NCI-H82 (cell line): Measurements from ENCODE around the gene SLC24A4.

Experiments used
- DNase-seq: peaks from one replicate; lab custom pipeline; 2025; lab: John Stamatoyannopoulos, UW

SLC24A4 gene

DNA sequence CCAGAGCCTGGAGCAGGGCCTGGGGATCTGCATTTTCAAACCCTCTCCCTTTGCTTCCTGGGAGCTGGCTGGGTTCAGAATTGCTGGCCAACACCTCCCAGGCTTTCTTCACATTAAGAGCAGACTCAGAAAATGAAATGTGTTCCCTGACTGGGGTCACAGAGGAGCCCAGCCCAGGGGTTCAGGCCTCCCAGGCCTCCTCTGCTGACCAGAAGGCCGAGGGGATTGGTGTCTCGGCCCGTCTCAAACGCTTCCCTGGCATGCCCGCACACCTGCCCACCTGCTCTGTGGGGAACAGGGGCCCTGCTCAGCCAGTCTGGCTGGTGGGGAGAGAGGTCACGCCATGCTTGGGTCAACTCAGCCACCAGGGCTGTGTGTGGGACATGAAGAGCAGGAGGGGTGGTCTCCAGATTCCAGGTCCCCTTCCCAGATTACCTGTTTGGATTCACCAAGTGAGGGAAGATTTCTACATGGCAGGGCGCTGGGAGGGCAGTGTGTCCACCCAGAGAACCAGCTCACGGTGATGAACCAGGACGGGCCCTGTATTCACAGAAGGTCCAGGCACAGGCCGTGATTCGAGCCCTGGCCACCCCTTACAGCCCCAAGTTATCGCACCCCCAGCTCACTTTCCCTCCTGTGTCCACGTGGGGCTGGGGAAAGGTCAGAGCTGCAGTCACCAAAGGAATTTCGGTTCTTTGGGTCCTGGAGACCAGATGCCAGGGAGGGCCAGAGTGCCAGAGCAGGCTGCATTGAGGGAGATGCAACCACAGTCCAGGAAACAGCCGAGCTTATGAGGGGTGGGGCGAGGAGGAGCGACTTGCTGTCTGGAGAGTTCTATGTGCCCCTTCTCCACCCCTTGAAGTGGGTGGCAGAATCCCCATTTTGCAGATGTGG lies 135.4 kb downstream of the SLC24A4 start:
- no peak for DNase-seq

DNA sequence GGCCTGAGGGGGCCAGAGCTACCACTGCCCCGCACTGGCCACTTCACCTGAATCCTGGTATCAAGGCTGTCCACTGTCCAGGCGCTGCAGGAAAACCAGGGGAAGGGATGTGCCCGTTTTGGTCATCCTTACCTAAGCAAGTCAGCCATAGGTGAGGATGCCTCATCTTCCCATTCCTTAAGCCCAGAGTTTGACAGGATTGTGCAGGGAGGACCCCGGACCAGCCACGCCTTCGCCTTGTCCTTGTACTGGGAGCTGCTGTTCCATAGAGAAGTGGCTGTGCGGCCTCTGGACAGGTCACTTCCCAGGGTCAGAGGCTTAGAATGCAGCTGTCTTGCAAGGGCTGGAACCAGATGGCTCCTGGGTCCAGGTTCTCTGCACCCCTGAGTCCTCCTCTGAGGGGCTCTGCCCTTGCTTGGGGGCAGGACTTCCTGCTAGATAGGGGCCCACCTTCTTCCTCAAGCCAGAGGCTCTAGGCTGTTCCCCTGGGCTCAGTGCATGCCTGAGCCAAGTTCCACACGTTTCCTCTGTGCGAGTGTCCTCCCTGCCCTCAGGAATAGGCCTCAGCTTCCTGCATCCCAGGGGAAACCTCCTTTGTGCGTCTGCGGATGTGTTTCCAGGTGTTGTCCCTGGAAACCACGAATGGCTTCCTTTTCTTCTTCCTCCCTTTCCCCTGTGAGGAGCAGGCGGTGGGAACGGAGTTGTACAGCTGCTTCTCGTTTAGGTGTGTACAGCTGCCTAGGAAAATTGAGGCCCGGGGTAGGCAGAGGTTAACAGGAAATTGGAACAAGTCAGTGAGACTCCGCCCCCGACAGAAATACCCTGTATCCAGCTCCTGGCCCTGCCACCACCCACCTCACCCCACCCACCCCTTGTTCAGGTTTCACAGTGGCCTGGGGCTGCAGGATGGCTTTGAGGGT lies 136.3 kb downstream of the SLC24A4 start:
- no peak for DNase-seq

DNA sequence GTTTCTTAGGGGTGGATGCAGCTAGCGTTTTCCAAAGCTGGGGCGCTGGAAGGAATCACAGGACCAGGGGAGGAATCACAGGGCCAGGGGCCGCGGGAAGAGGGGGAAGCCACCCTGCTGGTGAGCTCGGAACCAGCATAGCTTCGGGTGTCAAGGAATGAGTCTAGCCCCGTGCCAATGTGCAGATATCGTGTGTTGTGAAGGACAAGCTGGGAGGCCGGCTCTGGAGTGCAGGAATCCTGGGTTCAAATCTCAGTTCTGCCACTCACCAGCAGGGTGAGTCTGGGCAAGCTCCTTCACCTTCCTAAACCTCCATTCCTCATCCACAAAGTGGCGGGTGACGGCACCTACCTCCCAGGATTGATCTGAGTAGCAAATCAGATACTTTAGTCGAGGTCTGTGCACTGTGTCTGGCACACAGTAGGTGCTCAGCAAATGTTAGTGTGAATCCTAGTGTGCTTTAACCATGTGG lies 137.0 kb downstream of the SLC24A4 start:
- DNase-seq, result no peak

DNA sequence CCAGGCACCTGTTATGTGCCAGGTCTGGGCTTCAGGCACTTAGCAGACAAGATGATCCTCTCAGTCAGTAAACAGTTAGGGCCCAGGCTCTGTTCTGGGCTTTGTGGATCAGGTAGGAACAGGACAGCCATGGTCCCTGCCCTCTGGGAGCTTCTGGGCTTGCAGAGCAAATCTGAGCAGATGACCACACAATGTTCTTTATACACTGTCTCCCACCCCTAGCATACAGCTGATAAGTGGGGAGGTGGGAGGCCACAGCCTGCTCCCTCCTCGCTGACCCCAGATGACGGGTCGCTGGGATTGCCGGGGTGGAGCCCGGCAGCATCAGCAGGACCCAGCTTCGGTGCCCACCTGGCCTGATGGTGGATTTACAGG lies 137.6 kb downstream of the SLC24A4 start:
- DNase-seq, result no peak

DNA sequence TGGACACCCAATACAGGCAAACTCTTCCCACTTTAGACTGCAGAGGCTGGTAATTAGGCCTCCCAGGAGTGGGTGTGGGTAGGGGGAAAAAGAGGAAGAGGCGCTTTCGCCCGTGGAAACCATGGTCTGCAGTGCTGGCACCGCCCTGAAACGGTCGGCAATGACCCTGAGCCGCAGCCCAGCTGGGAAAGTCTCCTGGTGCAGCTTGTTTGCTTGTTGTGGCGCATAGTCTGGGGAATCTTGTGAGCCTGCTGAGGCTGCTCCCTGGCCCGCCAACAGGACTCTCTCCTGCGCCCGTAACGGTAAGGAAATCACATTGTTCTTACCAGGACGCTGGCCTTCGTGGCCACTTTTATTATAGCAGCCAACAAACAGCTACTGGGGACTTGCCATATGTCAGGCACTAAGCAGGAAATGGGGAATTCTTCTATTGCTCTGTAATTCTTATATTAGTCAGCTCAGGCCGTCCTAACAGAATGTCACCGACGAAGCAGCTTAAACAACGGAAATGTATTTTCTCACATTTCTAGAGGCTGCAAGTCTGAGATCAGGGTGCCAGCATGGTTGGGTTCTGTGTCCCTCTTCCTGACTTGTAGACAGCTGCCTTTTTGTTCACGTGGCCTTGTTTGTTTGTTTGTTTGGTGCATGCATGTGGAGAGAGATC lies 138.1 kb downstream of the SLC24A4 start:
- DNase-seq, result no peak

DNA sequence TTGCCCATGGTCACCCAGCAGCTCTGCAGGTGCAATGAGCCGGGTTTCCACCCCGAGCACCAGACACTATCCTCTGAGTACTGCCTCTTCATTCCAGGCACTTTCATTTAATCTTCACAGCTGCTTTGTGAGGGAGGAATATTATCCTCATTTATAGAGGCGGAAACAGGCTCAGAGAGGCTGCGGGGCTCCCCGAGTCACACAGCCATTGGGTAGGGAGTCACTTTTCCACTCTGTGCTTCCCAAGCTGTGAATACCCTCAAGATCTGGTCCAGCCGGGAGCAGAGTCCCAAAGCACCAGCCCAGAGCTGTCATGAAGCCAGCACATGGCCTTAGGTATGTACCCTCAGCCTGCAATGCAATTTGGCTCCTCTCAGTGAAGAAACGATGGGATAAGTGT lies 138.9 kb downstream of the SLC24A4 start:
- no peak for DNase-seq

DNA sequence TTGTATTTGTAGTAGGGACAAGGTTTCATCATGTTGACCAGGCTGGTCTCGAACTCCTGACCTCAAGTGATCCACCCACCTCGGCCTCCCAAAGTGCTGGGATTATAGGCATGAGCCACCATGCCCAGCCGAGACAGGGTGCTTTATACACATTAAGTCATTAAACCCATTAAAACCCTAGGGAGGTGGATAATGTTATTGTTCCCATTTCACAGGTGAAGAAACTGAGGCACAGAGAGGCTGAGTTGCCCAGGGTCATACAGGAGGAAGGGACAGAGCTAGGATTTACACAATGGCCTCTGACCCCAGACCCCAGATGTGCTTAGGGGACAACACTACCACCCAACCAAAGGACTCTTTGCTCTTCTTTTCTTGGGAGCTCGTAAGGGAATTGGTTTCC lies 139.6 kb downstream of the SLC24A4 start:
- no peak for DNase-seq

DNA sequence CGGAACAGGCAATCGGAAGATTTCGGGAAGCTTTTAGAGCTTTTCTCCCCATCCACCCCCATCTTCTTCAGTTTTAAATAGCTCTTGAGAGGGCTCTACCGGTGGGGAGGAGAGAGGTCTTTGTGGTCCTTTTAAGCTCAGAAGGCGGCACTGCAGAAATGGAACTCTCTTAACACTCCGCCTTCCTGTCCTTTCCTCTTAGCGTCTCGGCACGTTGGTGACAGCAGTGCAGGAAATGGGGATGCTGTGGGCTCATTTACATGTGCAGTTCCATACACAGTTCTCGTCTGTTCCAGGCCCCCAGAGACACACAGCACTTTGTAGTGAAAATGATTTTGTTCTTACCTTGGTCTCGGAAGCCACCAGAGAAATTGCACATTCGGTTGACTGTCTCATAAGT lies 140.2 kb downstream of the SLC24A4 start:
- no peak for DNase-seq

DNA sequence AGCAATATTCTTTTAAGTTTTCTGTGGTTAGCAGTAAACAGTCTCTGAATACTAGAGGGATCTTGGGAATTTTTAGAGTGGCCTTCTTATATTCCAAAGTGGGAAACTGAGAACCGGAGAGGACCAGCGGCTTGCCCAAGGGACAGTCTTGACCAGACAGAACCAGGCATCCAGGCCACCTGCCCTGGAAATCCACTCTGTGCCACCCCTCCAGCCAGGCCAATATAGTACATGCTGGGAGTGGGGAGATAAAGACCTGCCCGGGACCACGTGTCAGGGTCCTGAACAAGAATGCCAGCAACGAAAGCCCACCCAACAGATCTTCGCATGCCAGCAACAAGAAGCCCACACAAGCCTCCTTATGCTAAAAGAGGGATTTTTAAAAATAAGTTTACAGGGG lies 141.2 kb downstream of the SLC24A4 start:
- no peak for DNase-seq

DNA sequence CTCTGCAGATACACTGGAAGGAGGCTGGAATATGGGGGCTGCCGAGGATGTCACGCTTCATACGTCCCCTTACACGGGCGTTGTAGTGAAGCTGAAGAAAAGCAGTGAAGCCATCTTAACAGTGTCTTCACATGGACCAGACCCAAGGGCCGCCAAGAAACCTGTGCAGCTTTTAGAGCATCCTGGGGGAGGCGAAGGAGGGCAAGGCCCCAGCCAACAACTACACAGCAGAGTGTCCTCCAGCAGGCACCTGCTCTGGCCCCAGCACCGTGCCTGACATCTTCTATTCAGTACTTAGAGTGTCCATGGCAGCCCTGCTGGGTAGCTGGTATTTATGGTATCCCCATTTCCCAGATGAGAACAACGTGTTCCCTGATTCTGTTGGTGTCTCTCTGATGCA lies 141.8 kb downstream of the SLC24A4 start:
- DNase-seq, result no peak

DNA sequence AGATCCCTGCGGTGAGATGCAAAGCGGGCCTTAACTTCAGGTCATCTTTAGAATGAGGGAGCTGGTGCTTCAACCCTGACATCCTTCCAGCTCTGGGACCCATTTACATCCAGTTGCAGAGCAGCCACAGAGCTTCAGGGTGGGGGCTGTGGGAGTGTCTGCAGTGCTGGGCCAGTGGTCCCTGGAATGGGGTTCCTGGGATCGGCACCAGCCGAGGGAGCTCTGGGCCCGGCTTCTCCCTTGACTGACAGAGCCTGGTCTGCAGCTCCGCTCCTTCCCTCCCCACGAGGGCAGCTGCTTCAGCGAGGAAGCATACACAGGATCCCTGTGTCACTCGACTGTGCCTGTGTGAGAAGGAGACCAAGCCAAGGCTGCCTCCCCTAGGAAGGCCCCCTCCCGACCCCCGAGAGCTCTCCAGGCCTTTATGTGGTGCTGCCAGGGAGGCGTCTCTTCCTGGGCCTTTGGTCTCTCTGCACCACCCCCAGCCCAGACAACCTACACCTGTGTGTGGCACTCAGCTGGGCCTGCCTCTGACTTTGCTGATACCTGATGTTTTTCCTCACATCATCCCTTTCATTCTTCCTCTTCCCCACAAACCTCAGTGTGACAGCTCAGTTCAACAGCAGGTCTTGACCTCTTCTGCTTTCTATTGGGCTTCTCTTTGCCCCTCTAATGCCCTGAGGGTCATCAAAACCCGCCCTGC lies 142.5 kb downstream of the SLC24A4 start:
- no peak for DNase-seq

DNA sequence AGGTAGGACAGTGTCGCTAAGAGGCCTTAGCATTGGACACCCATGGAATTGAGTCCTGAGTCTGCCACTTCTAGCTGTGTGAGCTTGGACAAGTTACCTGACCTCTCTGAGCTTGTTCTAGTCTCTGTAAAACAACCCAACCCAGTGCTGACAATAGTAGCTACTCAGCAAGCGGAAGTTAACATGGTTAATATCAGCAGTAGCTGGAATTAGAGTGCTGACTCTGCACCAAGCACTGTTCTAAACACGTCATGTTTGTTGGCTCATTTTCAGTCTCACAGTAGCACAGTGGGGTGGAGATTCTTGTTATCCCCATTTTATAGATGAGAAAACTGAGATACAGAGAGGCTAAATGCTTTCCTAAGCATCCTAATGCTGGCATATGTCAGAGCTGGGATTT lies 143.1 kb downstream of the SLC24A4 start:
- no peak for DNase-seq

DNA sequence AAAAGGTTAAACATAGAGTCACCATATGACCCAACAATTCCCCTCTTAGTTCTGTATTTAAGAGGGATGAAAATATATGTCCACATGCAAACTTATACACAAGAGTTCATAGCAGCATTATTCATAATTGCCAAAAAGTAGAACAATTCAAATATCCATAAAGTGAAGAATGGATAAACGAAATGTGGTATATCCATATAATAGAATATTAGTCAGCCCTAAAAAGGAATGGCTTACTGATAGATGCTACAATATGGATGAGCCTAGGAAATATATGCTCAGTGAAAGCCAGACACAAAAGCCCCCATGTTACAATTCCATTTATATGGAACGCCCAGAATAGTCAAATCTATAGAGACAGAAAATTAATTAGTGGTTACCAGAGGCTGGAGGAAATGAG lies 146.6 kb downstream of the SLC24A4 start:
- DNase-seq, result no peak

DNA sequence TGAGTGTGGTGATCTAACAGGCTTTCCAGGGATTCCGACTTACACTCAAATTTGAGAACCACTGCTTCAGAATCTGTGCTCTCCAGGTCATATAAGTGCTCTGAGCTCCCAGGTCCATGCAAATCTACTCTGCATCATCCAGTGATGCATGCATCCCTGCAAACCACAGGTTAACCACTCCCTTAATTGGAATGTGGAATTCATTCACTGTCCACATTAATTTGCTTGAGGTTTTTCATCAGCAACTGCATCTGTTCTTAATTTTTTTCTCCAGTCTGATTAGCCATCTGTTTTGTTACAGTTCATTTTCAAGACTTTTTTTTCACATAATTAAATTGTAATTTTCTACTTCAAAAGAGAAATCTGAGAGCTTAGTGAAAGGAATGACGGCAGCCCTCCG lies 147.2 kb downstream of the SLC24A4 start:
- DNase-seq, result no peak

DNA sequence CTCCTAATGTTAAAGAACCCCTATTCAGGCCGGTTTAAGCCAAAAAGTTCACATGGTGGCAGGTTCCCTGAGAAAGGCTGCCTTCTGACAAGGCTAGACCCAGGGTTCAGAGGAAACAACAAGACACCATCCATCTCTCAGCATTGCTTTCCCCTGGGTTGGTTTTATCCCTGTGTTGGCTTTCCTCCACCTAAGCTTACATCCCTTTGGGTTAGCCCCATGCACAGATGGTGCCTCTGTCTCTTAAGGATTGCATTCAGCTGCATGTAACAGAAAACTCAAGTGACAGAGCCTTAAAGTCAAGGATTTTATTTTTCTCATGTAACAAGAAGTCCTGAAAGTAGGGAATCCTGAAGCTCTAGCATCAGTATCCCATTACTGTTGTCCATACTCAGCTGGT lies 147.8 kb downstream of the SLC24A4 start:
- DNase-seq, result peak; percentile 8

DNA sequence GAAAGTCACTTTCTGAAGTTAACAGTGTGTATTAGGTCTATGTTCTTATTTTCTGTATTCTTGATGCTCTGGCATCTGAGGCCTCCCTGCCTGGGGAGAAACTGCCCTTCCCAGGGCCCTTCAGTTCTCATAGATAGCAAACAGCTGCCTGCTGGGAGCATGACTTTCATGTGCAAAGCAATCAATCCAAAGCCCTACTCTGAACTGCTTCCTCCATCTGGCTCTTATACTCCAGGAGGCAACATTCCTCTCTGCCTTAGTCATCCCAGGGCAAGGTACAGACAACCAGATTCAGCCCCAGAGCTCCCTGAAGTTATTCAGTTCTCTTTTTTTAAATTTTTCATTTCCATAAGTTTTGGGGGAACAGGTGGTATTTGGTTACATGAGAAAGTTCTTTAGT lies 149.0 kb downstream of the SLC24A4 start:
- DNase-seq, result no peak

DNA sequence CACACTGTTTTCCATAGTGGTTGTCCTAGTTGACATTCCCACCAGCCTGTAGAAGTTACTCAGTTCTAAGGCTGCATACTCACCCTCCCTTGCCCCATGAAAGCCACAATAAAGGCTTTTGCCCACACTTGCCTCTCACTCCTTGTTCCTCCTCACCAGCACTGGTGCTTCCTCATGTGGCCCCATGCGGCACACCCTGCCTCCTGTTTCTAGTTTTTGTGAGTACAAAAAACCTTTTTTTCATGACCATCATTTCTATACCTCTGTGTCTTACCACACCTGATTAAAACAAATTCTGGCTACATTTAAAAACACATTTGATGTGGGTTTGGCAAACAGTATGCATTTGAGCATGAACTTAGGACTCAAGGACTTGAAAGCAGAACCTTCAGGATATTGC lies 149.9 kb downstream of the SLC24A4 start:
- no peak for DNase-seq

DNA sequence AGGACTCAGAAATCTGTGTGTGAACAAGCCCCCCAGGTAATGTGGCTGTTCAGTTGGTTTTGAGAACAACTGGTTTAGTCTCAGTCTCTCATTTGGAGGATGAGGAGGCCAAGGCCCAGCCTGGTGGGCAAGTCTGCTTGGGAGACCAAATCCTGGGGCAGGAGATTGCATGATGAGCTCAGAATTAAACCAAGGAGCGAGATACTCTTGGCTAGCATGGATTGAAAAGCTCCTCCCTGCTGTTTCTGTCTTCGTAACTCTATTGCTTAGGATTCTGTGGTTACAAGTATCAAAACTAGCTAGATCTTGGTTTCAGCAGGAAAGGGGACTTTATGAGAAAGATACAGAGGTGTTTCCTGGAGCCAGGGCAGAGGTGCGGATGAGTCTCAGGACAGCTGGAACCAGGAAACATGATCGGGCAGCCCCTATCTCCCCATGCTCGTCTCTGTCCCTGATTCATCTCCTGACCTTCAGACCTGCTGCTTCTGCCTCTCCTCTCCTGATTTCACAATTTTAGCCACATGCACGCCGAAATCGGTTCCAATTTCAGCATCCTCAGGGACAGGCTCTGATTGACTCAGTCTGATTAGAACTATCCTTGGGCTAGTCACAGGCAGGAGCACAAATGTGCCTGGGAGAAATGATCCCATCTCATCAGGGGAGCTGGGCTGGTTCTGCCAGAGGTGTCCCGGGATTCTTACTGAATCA lies 150.4 kb downstream of the SLC24A4 start:
- no peak for DNase-seq

DNA sequence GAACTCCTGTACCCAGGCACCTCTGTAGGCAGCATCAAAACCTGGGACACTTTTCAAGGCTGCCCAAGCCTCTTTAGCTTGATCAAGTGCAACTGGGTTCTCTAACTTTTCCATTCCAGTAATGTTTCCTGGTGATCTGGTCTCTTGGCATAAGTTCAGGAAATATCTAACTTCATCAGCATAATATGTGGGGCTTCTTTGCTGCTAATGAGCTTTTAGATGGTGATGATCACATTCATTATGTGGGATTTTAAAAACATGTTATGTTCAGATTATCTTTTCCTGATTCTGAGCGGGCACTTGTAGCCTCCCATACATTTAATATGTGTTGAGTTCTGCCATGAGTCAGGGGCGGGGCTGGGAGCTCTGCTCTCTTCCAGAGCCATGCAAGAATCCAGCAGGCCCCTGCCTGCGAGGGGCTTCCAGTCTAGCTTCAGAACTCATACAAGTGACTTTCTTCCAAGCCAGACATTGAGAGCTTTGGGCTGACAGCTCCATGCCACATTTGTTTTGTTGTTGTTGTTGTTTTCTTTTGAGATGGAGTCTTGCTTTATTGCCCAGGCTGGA lies 151.1 kb downstream of the SLC24A4 start:
- DNase-seq, result no peak

DNA sequence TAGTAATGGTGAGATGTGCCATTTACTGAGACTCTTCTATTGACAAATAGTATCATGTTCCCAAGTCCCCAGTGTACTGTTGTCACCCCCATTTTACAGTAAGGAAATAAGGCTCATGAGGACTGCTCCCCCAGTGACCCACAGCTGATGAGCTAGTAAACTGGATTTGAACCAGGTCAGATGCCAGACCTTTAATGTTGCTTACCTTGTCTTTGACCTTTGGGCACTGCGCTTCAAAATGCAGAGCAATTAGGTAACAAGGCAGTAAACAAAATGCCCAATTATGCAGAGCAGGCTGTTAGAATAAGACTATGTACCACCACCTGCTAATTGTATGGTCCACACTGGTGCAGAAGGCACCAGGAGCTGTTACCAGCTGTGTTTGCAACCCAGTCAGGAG lies 152.1 kb downstream of the SLC24A4 start:
- DNase-seq, result no peak
